Calu3 (cell line): ENCODE results near the gene SLIT3. TPM values are rescaled to one million over a fixed set of nuclear protein-coding genes. Genes with fewer than 3 reads are reported as not detected.

ENCODE experiments used
- BruUV-seq: library from RNA; stranded (reverse); fragments of 400-500 nt; replicated peaks from 2 replicates; lab custom pipeline; 2021; lab: Mats Ljungman, UMichigan
- CTCF ChIA-PET: fragments of 300-600 bp; sonication (Branson Sonifier 250); formaldehyde crosslinking; loops from one replicate; lab custom pipeline; 2022; ENCODE audit warnings: antibody characterized with exemption; lab: Charles Lee
- DNase-seq: peaks from one replicate; pipeline ENCODE4 v3.0.0; 2022
- H3K27ac Mint-ChIP-seq: one replicate; pipeline ENCODE4 v1.8.0; 2022; ENCODE audit warnings: mixed read lengths; ENCODE audit not compliant: unreplicated experiment
- H3K27me3 Mint-ChIP-seq: one replicate; pipeline ENCODE4 v1.8.0; 2022; ENCODE audit warnings: mixed read lengths; ENCODE audit not compliant: unreplicated experiment
- H3K36me3 Mint-ChIP-seq: one replicate; pipeline ENCODE4 v1.8.0; 2022; ENCODE audit warnings: mild to moderate bottlenecking, moderate library complexity, mixed read lengths; ENCODE audit not compliant: insufficient read depth, unreplicated experiment
- H3K4me1 Mint-ChIP-seq: one replicate; pipeline ENCODE4 v1.8.0; 2022; ENCODE audit warnings: mild to moderate bottlenecking, low read depth, mixed read lengths; ENCODE audit not compliant: unreplicated experiment
- H3K4me3 Mint-ChIP-seq: one replicate; pipeline ENCODE4 v1.8.0; 2022; ENCODE audit warnings: mild to moderate bottlenecking, low read depth, moderate library complexity, mixed read lengths; ENCODE audit not compliant: unreplicated experiment
- H3K9me3 Mint-ChIP-seq: one replicate; pipeline ENCODE4 v1.8.0; 2022; ENCODE audit warnings: low read depth, mixed read lengths; ENCODE audit not compliant: unreplicated experiment
- CTCF ChIP-seq: fragments of 200-600 bp; IDR thresholded peaks from one replicate; pipeline ENCODE4 v1.8.0; 2022; ENCODE audit warnings: antibody characterized with exemption; ENCODE audit not compliant: unreplicated experiment
- intact Hi-C: fragments of 100-400 bp; cut with micrococcal nuclease; formaldehyde crosslinking; loops from one replicate; pipeline ENCODE4 v1.10.0; 2022; ENCODE audit not compliant: unreplicated experiment
- total RNA-seq: library from RNA; stranded (reverse); gene quantifications from 2 replicates; pipeline ENCODE4 v1.2.3, GENCODE V29; 2022

The SLIT3 gene
- total RNA-seq, 1 experiment from 2014 or later = not detected

- Mint-ChIP-seq H3K36me3 (no peaks in the 10 kb centered on the region), H3K27ac (no peak overlapping the region), H3K27me3 (peaks cover 67% of the 10 kb centered on the region), H3K9me3 (no peaks in the 10 kb centered on the region), H3K4me3 (no peak overlapping the region), H3K4me1 (no peaks in the 10 kb centered on the region)
- CTCF ChIA-PET = interaction anchor here (0.6 kb wide), 1 partner anchor 673 kb away, joined by 3 read pairs; no protein-coding TSS in a partner anchor
- intact Hi-C loops = no loop called here
- no peak for TF ChIP-seq CTCF
- BruUV-seq = no TSS peak
- DNase-seq = no peak
Measured at GRCh38 chr5:169013208-169013728, 287.7 kb downstream of the SLIT3 start.

- TF ChIP-seq CTCF = no peak
- Mint-ChIP-seq H3K9me3 (no peaks in the 10 kb centered on the region), H3K27ac (no peak overlapping the region), H3K36me3 (no peaks in the 10 kb centered on the region), H3K4me1 (no peaks in the 10 kb centered on the region), H3K27me3 (peaks cover 75% of the 10 kb centered on the region), H3K4me3 (no peak overlapping the region)
- DNase-seq = no peak
- intact Hi-C loops = no loop called here
- no TSS peak for BruUV-seq
- CTCF ChIA-PET = interaction anchor here (0.7 kb wide), 1 partner anchor 148 kb away, joined by 3 read pairs; no protein-coding TSS in a partner anchor
Measured at GRCh38 chr5:169012450-169012849, 288.5 kb downstream of the SLIT3 start.

DNA sequence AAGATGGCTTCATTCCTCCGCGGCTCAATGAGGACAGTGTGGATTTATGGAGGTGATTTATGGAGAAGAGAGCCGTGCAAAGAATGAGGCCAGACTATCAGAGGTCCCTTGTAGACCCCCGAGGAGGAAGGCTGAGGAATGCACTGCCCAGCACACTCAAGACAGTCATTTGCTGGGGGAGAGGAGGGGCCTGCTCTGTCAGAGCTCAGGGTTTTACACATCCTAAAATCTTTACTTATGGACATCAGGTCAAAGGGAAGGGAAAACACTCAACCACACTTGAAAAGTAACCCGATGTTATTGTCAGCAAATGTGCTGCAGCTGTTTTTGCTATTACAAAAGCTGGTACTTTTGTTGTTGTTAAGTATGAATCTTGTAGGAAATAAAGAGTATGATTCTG lies 289.5 kb downstream of the SLIT3 start:
- no peaks in the 10 kb centered on the region for H3K9me3 Mint-ChIP-seq
- no TSS peak for BruUV-seq
- no peaks in the 10 kb centered on the region for H3K36me3 Mint-ChIP-seq
- CTCF ChIA-PET = interaction anchor here (0.7 kb wide), 2 partner anchors 147 to 276 kb away, joined by 3 read pairs; no protein-coding TSS in a partner anchor
- no peaks in the 10 kb centered on the region for H3K4me1 Mint-ChIP-seq
- TF ChIP-seq CTCF = no peak
- no peak overlapping the region for H3K4me3 Mint-ChIP-seq
- no peak for DNase-seq
- no peak overlapping the region for H3K27ac Mint-ChIP-seq
- intact Hi-C loops = no loop called here
- peaks cover 75% of the 10 kb centered on the region for H3K27me3 Mint-ChIP-seq

GRCh38 chr5:169011009-169011408 lies 289.9 kb downstream of the SLIT3 start:
- DNase-seq = no peak
- no peak for TF ChIP-seq CTCF
- Mint-ChIP-seq H3K27me3 (peaks cover 70% of the 10 kb centered on the region), H3K9me3 (no peaks in the 10 kb centered on the region), H3K4me3 (no peak overlapping the region), H3K27ac (no peak overlapping the region), H3K36me3 (no peaks in the 10 kb centered on the region), H3K4me1 (no peaks in the 10 kb centered on the region)
- no TSS peak for BruUV-seq
- CTCF ChIA-PET = interaction anchor here (0.7 kb wide), 1 partner anchor 276 kb away, joined by 3 read pairs; no protein-coding TSS in a partner anchor
- intact Hi-C loops = no loop called here
